GM19023 (cell line): ENCODE measurements around the gene RET.

Source experiments
- ATAC-seq: cut with Tn5 transposase; IDR thresholded peaks from one replicate; pipeline ENCODE4 v1.9.1; 2021; ENCODE audit warnings: mild to moderate bottlenecking, moderate library complexity; ENCODE audit not compliant: unreplicated experiment

RET gene

DNA sequence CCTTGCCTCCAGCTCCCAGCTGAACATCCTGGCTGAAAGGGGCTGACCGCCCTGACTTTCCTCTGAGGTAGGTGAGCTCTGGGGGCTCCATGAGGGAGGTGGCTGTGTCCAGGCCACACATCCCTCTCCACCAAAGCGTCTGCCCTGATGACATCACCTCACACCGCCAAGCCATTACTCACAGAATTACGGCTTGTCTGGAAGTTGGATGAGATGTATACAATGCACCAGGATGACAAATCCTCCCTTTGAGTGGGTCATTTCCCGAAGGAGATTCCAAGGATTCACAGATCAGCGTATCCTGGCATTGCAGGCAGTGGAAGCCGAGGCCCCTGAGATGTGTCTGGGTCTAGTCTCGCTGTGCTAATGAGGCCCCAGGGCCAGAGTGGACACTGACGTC, 15.1 kb upstream of the RET start:
- no peak for ATAC-seq

DNA sequence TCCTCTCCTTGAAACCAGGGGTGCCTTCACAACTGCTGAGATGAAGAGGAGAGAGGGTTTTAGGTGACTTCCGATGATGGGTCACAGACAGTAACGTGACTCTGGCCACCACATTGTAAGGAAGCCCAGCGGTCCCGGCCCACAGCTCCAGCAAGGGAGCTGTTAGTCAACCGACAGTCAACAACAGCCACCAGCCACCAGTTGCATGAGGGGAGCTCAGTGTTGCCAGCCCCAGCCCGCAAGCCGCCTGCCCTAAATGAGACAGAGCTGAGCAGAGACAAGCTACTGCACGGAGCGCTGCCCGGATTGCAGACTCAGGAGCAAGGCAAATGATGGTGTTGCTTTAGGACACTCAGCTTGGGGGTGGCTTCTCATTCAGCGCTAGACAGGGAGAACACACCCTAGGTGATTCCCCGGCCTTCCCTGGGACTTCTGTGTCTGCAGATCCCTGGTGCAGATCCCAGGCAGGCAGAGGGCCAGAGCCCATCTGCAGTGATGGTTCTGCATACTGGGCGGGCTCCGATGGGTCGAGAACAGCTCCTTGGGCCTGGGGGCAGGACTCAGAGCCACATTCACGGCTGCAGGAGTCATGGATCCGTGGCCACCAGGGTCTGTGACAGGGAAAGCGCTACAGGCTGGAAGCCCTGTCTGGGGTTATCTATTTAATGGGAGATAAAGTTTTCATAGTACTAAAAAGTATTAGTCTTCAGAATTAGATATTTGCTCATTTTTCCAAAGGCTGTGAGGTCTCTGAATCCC, 14.3 kb upstream of the RET start:
- no peak for ATAC-seq

DNA sequence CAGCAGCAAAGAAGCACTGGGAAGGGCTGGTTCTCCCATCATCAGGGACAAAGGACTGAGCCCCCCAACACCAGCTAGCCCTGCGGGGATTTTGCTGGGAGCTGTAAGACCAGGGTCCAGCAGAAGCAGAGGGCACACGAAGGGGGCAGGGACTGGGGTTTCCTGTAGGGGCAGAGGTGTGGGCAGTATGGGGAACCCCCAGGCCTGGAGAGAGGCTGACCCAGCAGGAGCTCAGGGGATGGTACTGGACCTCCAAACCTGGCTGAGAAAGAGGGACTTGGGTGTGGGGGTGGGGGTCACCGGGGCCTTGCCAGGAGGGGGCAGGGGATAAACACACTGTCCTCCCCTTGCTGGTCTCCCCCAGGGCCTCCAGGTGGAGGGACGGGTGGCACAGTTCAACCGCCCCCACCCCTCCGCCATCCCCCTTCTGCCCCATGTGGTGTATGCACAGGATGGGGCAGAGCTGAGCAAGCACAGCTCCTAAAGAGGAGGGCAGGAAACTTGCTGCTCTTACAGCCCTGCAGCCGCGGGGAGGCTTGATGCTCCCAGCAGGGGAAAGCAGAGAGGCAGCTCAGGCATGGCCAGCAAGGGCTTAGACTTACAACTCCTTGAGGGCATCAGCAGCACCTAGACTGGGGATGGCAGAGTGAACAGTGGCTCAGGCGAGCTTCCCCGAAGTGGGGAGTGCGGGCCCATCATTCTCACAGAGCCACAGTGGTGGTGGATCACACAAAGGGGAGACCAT, 12.4 kb upstream of the RET start:
- ATAC-seq = no peak

DNA sequence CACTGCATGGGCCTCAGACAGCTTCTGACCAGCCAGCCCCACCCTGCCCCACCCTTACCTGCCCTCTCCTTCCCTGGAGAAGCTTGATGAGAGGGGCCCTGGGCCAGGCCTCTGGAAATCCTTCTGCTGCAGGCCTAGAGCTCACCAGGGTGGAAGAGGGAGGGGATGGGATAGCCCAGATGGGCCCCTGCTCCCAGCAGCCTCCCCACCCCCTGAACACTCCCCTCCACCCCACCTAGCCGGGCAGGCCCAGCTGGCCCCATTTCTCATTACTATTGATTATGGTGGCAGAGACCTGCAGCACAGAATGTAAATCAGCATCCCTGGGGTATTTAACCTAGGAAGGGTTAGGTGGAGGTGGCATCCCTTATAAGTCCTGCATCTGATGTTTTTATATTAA, 11.6 kb upstream of the RET start:
- no peak for ATAC-seq

DNA sequence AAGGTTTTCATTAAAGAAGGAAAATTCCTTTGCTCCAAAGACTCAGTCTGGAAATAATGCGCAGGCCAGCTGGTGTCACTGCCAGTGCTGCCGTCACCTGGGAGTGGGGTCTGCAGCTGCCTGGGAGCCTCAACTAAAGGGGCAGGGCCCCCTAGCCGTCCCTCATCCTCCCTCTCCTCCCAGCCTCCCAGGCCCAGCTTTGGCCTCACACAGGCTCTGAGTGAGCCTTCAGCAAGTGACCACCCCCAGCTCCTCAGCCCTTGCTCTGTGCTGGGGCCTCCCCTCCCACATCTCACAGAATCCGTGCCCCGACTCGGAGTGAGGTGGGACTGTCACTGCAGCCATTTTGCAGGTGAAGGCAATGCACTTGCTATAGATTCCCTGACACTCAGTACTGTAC, 11.1 kb upstream of the RET start:
- ATAC-seq = no peak

DNA sequence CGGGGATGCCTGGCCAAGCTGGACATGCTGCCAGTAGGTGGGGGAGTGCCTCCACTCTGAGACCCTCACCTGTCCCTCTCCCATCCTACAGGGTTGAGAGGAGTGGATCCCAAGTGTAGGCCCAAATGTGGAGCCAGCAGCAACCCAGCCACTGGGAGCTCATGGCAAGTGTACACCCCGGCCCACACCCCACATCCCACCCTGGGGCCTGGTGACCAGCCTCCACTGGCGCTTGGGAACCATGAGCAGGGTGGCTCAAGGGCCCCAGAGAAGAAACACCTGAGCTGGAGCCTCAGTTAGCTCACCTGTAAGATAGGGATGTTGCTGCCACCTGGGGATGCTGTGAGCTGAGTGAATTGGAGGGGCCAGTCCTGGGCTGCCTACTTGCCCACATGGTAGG, 10.4 kb upstream of the RET start:
- no peak for ATAC-seq

DNA sequence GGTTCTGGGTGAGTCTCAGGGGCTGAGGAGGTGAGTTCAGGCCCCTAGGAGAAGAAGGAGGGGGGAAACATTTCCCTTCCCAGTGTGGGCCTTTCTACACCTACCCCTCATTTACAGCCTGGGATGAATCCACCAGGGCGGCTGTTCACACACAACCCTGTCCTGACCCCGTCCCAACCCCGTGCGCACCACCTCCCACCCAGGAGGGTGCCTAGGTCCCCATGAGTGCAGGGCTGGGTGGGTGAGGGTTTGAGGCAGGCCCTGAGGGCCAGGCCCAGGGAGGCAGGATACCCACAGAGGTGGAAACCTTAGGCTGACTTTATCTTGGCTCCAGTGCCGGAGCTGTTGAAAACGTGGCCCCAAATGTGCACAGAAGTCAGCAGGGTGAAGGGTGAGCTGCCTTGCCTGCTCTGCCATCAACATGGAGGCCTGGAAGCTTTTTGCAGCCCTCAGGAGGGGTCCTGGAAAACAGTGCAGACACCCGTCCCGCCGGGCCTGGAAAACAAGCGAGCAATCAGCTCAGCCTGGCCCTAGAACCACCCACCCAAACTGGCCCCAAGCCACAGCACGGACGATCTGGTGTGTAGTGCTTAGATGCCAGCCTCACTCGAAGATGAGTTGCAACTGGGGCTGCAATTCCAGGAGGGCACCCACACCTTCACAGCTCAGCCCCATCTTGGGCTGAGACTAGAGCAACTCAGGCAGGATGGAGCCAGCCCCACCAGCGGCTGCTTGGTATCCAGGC, 9.3 kb upstream of the RET start:
- ATAC-seq = no peak

DNA sequence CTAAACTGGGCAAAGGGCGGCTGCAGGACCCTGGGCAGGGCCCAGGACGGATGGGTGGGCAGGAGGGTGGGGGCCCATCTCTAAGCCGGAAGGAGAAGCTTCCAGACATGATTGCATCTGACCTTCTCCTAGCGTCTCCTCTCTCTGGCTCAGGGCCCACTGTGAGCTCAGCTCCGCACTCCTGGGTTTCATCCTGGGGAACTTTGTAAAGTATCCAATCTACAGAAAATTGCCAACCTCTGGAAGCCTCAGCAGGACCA, 8.8 kb upstream of the RET start:
- ATAC-seq = no peak

DNA sequence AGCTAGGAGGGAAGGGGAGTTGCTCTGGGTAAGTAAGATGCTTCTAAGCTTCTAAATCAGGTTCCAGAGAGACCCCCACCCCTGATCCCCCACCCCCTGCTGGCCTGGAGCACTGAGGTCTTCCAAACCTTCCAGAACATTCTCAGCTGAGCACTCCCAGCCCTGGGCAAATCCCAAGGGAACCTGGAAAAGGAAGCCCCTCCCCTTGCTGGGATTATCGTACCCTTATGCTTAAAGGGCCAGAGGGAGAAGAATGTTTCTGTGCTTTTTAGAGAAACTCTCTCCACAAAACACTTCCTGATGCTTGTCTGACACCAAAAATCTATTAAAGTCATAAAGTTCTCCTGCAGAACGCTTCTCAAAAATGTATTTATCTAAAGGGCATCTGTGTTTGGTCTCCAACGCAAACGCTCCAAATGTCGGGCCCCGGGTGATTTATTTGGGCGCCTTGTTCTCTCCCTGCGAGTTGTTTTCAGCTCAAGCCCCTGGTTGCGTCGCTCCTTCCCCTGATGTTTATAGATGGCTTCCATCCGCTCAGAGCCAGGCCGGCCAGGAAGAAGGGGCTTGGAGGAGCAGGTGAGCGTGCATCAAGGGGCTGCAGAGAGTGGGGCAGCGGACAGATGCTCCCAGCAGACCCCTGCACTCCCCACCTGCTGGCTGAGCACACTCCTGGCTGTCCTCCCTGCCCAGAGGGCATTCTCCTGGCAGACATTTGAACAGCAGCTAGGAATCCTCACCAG, 8.2 kb upstream of the RET start:
- no peak for ATAC-seq

DNA sequence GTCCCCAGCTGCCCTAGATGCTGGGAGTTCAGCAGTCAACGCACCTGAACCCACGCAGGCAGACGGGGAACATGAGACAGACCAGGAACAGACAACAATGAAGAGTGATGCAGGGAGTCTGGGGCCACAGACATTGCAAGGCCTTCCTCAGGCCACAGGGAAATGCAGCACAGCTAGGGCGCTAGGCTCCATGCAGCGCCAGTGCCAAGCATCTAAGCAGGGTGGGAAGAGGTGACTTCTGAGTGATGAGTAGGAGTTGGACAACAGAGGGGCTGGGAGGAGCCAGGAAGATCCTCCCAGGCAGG, 7.7 kb upstream of the RET start:
- ATAC-seq = no peak

DNA sequence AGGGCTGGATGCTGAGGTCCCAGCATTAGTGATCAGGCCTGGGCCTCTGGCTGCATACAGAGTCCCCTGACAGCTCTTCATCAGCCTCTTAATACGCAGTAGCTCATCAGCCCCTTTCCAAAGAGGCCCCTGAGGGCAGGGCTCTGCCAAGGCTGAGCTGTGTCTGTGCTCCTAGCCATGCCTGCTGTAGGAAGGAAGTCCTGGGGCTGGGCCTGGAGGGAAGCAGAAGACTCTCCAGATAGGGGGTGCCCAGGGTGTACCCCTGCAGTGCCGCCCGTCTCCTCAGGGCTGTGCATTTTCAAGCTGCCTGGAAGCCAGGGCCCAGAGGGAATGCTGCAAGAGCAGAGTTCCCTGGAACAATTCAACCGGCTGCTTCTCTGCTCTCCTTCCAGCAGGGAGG, 7.3 kb upstream of the RET start:
- ATAC-seq = no peak

DNA sequence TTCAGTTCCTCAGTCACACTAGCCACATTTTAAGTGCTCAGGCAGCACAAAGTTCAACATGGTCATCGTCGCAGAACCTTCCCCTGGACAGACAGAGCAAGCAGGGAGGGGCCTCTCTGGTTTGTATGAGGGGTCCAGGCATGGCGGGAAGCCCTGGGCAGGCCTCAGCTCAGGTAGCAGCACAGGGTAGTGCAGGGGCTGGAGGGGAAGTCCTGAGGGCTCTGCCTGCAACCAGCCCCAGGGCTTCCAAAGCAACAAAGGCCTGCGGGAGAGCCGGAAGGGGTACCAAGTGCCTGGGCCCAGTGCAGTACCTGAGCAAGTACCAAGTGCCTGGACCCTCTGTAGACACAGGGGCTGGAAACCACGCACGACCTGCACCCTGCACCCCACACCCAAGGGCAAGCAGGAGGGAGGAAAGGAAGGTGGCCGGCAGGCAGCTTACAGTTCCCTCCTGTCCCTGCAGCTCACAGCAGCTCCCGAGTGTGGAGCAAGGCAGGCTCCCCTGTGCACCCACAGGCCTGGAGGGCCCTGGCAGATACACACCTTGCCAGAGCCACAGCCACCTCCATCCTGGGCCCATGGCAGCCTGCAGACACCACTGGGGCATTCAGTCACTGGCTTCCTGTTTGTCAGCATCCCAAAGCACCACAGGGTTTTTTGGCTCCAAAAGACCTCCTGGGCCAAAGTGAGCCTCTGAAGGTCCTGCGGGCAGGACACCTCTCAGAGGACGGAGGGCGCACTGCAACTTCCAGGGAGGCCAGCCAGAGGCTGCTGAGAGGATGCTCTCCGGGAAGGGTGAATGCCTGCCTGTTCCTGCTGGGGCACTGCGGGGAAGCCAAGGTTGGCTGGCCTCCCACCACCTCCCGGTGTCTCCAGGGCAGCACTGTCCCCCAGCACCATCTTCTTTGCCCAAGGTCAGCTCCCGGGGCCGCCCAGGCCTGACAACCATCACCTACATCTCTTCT, 6.5 kb upstream of the RET start:
- no peak for ATAC-seq

DNA sequence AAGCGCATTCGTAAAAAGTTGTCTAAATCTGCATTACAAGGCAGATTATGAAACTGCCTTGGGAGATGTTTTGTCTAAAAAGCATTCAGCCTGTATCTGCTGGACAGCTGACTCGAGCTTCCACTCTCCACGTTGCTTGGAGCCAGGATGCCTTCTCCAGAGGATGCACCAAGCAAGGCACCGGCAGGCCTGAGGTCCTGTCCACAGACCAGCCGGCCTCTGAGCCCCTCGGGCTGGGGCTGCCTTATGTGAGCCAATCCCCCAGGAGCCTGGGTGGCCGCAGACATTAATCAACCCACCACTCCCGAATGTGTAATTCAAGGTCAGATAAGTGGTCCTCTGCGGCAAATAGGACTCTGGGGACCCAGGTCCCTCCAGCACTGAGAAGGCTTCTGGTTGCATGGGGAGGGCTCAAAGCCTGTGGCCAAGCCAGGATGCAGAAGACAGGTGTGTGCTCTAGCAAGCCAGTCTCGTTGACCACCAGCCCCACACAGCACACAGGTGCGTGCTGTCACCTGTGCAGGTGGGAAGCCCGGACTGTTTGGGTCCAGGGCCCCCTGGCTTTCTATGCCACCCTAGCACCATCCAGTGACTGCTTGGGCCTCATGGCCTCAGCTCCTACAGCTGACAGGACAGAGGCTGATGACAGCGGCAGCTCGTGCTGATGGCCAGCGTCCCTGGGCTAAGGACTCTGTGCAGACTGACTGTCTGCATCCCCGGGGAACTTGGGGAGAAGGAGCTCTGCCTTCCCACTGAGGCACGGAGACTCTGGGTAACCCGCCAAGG, 4.8 kb upstream of the RET start:
- no peak for ATAC-seq

DNA sequence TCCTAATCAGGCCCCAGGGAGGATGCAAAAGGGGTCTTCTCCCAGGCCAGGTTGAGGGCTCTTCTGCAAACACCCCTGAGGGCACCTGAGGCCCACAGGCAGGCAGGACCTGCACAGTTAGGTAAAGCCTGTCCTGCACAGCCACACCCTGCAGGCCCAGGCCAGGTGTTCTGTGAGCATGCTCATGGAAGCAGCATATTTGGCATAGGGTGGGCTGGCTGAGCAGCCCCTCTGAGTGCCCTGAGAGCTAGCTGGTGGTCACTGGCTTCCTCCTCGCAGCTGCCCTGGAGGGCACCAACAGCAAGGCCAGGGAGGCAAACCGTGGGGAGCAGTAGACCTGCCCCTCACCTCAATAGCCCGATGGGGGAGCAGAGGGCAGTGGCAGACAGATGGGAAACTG, 3.7 kb upstream of the RET start:
- ATAC-seq = no peak

DNA sequence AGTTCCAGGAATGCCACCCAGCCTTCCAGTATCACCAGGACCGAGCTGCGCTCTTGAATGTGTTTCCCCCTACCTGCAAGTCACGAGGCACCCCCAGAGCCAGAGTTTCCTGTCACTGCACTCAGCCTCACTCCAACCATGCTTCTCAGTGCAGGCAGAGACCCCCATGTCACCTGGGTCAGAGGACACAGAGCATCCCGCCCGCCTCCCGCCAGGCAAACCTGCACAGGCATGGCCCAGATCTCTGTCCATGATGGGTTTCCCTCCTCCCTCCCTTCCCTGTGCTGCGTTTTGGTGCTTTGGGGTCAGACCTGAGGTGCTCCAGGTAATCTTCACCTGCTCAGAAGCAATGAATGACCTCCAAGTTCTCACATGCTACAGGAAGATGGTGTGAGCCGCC, 3.1 kb upstream of the RET start:
- ATAC-seq = no peak

DNA sequence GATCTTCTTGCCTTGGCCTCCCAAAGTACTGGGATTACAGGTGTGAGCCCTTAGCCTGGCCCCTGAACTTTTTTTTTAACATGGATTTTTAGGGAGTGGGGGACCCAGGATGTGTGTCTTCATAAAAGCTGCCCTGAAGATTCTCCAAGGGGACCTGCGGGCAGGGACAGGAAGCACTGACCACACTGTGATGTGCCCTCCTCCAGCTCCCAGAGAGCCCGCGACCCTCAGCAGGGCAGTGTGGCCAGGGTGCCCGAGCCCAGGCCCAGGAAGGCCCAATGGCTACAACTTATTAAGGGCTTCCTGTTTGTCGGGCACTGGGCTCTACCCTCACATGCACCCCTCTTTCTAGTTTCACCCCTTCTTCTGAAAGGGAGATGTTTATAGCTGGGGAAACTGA, 2.5 kb upstream of the RET start:
- no peak for ATAC-seq

DNA sequence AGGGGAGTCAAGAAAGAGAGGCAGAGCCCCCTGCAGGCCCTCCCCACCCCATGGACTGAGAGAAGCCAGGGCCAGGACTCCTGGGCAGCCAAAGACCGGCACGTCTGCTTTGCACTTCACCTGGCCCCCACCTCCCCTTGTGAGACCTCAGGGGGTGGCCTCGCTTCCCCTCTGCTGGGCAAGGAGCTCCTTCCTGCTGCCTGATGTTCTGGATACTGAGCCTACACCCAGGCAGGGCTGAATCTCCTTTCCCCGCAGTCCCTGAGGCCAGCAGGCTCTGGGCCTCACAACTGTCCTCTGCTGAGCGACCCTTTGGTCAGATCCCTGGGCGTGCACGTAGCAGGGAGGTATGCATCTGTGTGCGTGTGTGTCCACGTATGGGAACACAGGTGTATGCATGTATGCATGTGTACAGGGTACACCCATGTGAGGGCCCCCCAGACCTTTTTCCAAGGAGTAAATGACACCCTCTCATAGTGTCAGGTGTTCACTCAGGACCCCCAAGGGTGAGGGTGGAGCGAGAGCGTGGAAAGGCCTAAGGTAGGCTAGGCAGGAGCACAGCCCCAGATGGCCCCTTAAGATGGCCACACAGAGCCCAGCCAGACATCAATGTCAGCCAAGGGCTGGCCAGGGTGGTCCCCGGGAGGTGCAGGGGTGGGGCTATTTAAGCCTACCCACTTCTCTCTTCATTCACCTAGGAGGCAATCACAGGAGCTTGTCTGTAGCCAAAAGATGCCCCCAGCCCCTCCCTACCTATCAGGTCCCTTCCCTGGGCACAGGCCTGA, 1.9 kb upstream of the RET start:
- no peak for ATAC-seq

DNA sequence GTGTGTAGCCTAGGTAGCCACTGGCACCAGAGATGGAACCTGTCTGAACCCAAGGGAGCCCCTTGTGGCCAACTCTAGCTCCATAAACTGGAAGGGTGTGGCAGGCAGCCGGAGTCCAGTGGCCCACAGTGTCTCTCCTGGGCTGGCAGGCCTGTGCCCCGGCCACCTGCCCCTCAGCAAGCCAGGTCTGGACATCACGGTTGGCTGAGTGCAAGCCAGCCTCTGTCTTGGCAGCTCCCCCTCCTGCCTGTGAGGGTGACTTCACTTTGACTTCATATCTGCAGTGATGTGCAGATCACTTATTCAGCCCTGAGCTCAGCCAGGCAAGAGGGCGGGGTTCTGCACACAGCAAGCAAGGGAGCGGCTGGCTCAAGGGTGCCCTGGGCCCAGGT, 1.3 kb upstream of the RET start:
- ATAC-seq = no peak

DNA sequence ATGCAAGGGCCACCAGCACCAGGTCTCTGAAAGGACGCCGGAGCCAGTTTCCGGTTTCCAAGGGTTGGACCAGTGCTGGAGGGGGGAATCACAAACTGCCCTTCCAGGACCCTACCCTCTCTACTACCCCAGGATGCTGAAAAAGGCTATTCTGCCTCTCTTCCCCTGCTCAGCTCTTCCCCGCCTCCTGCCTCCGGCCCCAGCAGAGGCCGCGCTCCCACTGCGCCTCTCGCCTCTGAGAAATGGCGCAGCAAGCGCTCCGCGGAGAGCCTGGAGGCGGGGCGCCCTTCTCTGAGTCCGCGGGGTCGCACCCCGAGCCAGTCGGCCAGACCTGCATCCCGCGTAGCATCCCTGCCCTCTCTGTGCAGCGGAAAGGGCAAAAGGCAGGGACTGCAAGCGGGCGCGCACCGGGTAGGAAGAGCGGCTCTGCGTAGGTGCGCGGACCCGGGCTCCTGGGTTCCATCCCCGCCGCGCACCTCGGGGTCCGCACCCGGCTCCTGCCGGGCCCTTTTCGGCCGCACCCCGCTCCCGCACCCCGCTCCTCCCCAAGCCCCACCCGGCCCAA, 476 bp upstream of the RET start:
- no peak for ATAC-seq
